GM12874 (cell line): ENCODE data around the gene SRBD1.

Experiments
- TF ChIP-seq, protein P1 (sequence below): IDR thresholded peaks from 2 replicates; pipeline ENCODE4 v1.5.1; 2011; ENCODE audit warnings: low read depth, mild to moderate bottlenecking, control low read depth, low read length, moderate library complexity; ENCODE audit not compliant: insufficient read depth

Gene SRBD1

DNA sequence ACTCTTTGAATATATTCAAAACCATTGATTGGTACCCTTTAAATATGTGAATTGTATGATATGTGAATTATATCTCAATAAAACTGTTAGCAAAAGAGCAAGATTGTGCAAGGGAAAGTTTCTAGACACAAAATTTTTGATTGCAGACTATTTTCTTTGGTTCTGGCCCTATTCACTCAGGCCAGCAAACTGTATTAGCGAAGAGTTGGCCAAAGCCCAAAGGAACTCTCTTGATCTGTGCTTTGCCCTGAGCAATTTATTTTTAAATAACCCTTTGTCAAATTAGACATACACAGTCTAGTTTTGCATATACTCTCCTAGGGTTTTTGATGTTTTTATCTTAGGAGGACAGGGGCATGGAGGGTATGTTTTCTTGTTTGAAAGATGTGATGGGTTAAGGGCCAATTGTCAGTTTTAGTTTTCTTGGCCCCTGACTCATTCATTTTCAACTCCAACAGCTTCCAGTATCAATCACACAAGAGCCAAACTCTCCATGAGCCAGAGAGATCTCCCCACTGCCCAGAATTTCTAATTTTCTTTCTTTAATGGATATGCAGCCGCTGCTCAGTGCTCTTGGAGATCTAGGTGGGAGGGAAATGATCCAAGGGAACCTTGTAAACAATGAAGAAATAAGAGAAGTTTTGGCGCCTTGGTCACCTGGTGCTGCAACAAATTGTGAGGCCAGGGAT, 231.5 kb downstream of the SRBD1 start:
- TF ChIP-seq, protein P1, sequence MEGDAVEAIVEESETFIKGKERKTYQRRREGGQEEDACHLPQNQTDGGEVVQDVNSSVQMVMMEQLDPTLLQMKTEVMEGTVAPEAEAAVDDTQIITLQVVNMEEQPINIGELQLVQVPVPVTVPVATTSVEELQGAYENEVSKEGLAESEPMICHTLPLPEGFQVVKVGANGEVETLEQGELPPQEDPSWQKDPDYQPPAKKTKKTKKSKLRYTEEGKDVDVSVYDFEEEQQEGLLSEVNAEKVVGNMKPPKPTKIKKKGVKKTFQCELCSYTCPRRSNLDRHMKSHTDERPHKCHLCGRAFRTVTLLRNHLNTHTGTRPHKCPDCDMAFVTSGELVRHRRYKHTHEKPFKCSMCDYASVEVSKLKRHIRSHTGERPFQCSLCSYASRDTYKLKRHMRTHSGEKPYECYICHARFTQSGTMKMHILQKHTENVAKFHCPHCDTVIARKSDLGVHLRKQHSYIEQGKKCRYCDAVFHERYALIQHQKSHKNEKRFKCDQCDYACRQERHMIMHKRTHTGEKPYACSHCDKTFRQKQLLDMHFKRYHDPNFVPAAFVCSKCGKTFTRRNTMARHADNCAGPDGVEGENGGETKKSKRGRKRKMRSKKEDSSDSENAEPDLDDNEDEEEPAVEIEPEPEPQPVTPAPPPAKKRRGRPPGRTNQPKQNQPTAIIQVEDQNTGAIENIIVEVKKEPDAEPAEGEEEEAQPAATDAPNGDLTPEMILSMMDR, result no peak

DNA sequence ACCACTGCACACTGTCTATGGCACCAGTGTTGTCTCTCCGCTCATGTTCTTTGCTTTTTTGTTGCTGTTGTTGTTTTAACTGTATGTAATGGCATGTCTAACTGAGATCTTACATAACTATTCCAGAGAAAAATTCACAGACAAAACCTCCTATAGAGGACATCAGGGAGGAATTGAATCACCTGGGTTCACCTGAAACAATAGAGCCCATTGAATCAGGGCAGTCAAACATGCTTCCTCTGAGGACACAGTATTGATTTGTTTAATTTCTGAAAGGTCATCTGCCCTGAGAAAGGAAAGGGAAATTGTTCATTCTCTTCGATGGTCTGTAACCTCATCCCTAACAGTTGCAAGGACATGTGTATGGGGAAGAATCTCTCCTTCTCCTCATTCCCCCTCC, 237.5 kb downstream of the SRBD1 start:
- TF ChIP-seq, protein P1, result no peak

DNA sequence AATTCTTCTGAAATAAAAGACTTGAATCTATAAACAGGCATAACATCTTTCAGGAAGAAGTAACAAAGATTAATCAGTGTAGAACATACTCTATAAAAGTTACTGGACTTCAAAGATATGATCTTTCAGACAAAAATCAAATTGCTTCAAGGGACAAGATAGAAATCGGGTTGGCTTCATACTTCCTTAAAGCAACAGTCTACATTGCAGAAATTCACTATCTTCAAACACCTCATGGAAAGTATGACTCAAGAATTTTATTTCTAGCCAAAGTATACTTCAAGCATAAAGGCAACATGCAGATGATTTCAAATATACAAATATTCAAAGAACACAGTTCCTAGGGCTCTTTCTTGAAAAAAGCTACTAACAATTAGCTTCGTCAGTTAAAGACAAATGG, 240.7 kb downstream of the SRBD1 start:
- TF ChIP-seq, protein P1, result no peak

- TF ChIP-seq, protein P1, result no peak
These were observed 242.3 kb downstream of the SRBD1 start for GRCh38 chr2:45368792-45369191.

- TF ChIP-seq, protein P1, result no peak
These were observed 249.4 kb downstream of the SRBD1 start for GRCh38 chr2:45361666-45362065.

GRCh38 chr2:45354776-45355175, 256.3 kb downstream of the SRBD1 start:
- TF ChIP-seq, protein P1, result no peak

DNA sequence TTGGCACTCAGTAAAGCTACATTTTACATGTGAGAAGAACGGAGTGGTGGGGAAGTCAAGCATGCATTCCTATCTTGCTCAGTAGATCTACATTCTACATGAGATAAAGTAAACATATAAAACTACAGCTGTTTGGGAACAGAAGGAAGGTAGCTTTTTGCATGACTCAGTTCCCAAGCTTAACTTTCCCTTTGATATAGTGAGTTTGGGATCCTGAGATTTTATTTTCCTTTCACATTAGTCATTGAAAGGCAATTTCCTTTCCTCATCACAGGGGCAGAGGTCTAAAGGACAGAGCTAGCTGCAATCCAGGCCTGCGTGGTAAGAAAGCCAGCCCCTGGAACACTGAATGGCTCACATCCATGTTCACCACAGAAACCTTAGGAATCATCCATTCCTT, 257.2 kb downstream of the SRBD1 start:
- TF ChIP-seq, protein P1, result no peak
